ENCODE results near the gene NPY2R.

DNA sequence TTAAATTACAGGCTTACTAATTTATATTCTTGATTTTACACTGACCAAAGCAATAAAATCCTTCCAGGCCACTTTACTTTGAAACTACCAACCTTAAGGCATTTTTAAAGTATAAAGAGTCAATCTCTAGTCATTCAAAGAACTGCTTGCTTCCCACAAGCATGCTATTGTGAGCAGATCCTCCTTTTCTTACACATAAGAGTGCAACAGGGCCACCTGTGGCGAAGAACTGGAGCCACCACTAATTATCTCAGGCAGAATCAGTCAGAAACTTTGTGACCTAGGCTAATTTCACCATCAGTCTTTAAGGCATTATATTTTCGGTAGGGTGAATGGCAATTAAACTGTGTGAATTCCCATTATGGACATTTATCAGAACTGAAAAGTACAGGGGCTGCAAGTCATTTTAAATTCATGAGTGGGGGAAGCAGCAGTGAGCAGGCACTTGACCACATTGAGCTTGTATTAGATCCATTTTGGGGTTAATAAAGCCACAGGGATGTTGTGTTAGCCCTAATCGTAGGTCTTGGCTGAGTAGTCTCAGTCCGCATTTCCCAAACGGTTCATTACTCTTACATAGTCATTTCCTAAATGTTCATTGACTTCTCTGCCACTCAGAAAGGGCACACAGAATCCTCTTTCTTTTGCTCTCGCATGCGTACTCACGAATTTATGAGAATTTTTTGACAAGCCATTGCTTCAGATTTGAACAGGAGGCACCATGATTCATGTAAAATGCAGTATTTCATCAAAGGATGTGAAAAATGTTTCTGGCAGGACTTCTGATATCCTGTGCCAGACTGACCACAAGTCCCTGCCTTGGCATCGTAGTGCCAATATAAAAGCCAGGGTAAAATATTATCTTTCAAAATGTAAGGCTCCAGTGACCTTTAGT, 39.8 kb downstream of the NPY2R start:
- TF ChIP-seq NFRKB (IDR thresholded peaks at IDR 0.05) = no peak
- TF ChIP-seq BHLHE40 (IDR thresholded peaks at IDR 0.05; ENCODE audit: borderline replicate concordance) = no peak
- TF ChIP-seq SP1 (IDR thresholded peaks at IDR 0.05) = no peak
- no peak for TF ChIP-seq TARDBP (IDR thresholded peaks at IDR 0.05)
- no peak for TF ChIP-seq L3MBTL2 (conservative IDR thresholded peaks at IDR 0.05)
- no peak for TF ChIP-seq ARNT (IDR thresholded peaks at IDR 0.05)
- no peak for TF ChIP-seq FOXA1 (IDR thresholded peaks at IDR 0.05)
- TF ChIP-seq, protein P1, sequence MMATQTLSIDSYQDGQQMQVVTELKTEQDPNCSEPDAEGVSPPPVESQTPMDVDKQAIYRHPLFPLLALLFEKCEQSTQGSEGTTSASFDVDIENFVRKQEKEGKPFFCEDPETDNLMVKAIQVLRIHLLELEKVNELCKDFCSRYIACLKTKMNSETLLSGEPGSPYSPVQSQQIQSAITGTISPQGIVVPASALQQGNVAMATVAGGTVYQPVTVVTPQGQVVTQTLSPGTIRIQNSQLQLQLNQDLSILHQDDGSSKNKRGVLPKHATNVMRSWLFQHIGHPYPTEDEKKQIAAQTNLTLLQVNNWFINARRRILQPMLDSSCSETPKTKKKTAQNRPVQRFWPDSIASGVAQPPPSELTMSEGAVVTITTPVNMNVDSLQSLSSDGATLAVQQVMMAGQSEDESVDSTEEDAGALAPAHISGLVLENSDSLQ (IDR thresholded peaks at IDR 0.05) = no peak
- no peak for TF ChIP-seq ELF4 (IDR thresholded peaks at IDR 0.05)
